HG03039 (cell line): ENCODE measurements around the gene MTM1.

Experiments used
- ATAC-seq: cut with Tn5 transposase; IDR thresholded peaks from one replicate; pipeline ENCODE4 v1.9.1; 2021; ENCODE audit warnings: mild to moderate bottlenecking, moderate library complexity; ENCODE audit not compliant: unreplicated experiment

MTM1 gene

GRCh38 chrX:150599226-150599625 lies 30.8 kb downstream of the MTM1 start:
- no peak for ATAC-seq

GRCh38 chrX:150602296-150602695 lies 33.9 kb downstream of the MTM1 start:
- ATAC-seq, result no peak

- no peak for ATAC-seq
Observed at GRCh38 chrX:150602743-150603142, 34.3 kb downstream of the MTM1 start.

GRCh38 chrX:150605603-150606002 lies 37.2 kb downstream of the MTM1 start:
- ATAC-seq, result no peak

- ATAC-seq, result no peak
Observed at GRCh38 chrX:150607201-150607600, 38.8 kb downstream of the MTM1 start.

GRCh38 chrX:150610043-150610442 lies 41.6 kb downstream of the MTM1 start:
- ATAC-seq, result no peak

GRCh38 chrX:150610446-150610845 lies 42.0 kb downstream of the MTM1 start:
- no peak for ATAC-seq

GRCh38 chrX:150615356-150615755 lies 46.9 kb downstream of the MTM1 start:
- ATAC-seq, result no peak

GRCh38 chrX:150616179-150616862 lies 47.9 kb downstream of the MTM1 start:
- ATAC-seq, result no peak

GRCh38 chrX:150616863-150617198 lies 48.4 kb downstream of the MTM1 start:
- no peak for ATAC-seq

- no peak for ATAC-seq
Observed at GRCh38 chrX:150621652-150622051, 53.2 kb downstream of the MTM1 start.

GRCh38 chrX:150623583-150623982 lies 55.2 kb downstream of the MTM1 start:
- no peak for ATAC-seq

GRCh38 chrX:150625097-150625496 lies 56.7 kb downstream of the MTM1 start:
- no peak for ATAC-seq

GRCh38 chrX:150625875-150626274 lies 57.5 kb downstream of the MTM1 start:
- ATAC-seq, result no peak

- no peak for ATAC-seq
Observed at GRCh38 chrX:150627957-150628356, 59.5 kb downstream of the MTM1 start.

GRCh38 chrX:150635952-150636351 lies 67.5 kb downstream of the MTM1 start:
- no peak for ATAC-seq

GRCh38 chrX:150642423-150642822 lies 74.0 kb downstream of the MTM1 start:
- no peak for ATAC-seq

GRCh38 chrX:150643271-150643670 lies 74.8 kb downstream of the MTM1 start:
- ATAC-seq, result no peak

GRCh38 chrX:150643958-150644357 lies 75.5 kb downstream of the MTM1 start:
- ATAC-seq, result no peak

- no peak for ATAC-seq
Observed at GRCh38 chrX:150644422-150644821, 76.0 kb downstream of the MTM1 start.

- no peak for ATAC-seq
Observed at GRCh38 chrX:150647331-150647730, 78.9 kb downstream of the MTM1 start.

- no peak for ATAC-seq
Observed at GRCh38 chrX:150648296-150648940, 80.0 kb downstream of the MTM1 start.
